Measurements from ENCODE around the gene KCNJ16.

GRCh38 chr17:70049801-70050591 is 25.0 kb upstream of the KCNJ16 start:
- TF ChIP-seq CTCF (conservative IDR thresholded peaks at IDR 0.05): no peak
- TF ChIP-seq ZFX (IDR thresholded peaks at IDR 0.05): no peak
